ENCODE results near the gene SNTB2. TPM values are rescaled to one million over a fixed set of nuclear protein-coding genes. Genes with fewer than 3 reads are reported as not detected.

The SNTB2 gene
- total RNA-seq, 1 experiment from 2014 or later, result 50.6 TPM

DNA sequence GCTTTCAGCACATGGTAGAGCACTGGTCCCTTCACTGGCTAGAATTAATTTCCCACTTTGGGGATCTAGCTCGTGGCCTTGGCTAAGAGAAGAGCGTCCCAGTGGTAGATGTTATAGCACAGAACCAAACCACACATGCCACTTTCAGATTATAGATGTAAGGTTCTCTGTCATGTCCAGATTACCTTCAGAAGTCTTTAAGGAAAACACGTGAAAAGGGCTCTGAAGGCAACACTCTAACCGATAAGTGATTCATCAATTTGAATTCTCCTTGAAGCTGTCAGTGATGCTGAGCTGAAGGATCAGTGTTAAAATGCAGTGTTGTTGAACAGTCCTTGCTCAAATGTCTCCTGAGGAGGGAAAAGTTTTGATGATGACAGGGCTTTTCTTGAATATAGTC, 80.7 kb downstream of the SNTB2 start:
- intact Hi-C loops (cut with micrococcal nuclease; ENCODE audit: unreplicated experiment), result loop anchor here (2.0 kb wide), 1 partner anchor 15 kb away; no protein-coding TSS in a partner anchor
- H3K36me3 Mint-ChIP-seq (ENCODE audit: insufficient read depth, unreplicated experiment), result peaks cover 53% of the 10 kb centered on the region
- Histone ChIP-seq H3K36me3 (ENCODE audit: control insufficient read depth, insufficient read depth, low read length) (no peaks in the 10 kb centered on the region; the same call in 1 of the 2 replicates), H3K9me3 (no peaks in the 10 kb centered on the region), H3K4me1 (no peaks in the 10 kb centered on the region), H3K4me3 (ENCODE audit: low read depth, low read length) (no peak overlapping the region), H3K27me3 (replicated peaks; ENCODE audit: control insufficient read depth, insufficient read depth, low read length) (no peaks in the 10 kb centered on the region; the same call in 1 of the 2 replicates)
- no peak for DNase-seq
- no TSS peak for BruUV-seq (replicated peaks)
- H3K4me1 Mint-ChIP-seq (ENCODE audit: low read depth, unreplicated experiment), result no peaks in the 10 kb centered on the region
- TF ChIP-seq, protein P1, sequence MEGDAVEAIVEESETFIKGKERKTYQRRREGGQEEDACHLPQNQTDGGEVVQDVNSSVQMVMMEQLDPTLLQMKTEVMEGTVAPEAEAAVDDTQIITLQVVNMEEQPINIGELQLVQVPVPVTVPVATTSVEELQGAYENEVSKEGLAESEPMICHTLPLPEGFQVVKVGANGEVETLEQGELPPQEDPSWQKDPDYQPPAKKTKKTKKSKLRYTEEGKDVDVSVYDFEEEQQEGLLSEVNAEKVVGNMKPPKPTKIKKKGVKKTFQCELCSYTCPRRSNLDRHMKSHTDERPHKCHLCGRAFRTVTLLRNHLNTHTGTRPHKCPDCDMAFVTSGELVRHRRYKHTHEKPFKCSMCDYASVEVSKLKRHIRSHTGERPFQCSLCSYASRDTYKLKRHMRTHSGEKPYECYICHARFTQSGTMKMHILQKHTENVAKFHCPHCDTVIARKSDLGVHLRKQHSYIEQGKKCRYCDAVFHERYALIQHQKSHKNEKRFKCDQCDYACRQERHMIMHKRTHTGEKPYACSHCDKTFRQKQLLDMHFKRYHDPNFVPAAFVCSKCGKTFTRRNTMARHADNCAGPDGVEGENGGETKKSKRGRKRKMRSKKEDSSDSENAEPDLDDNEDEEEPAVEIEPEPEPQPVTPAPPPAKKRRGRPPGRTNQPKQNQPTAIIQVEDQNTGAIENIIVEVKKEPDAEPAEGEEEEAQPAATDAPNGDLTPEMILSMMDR (IDR thresholded peaks at IDR 0.05; ENCODE audit: insufficient read depth in 1 of 2, low read depth in 1 of 2, low read length in 1 of 2, severe bottlenecking in 1 of 2, unreplicated experiment in 1 of 2), result no peak
- ChIA-PET CTCF (no interaction called here), POLR2A (no interaction called here)
- no peak overlapping the region for H3K27ac Mint-ChIP-seq (ENCODE audit: unreplicated experiment)
- H3K9me3 Mint-ChIP-seq (ENCODE audit: unreplicated experiment), result peaks cover 10% of the 10 kb centered on the region
- H3K4me3 Mint-ChIP-seq (ENCODE audit: unreplicated experiment), result no peak overlapping the region
- H3K27me3 Mint-ChIP-seq (ENCODE audit: insufficient read depth, unreplicated experiment), result no peaks in the 10 kb centered on the region

DNA sequence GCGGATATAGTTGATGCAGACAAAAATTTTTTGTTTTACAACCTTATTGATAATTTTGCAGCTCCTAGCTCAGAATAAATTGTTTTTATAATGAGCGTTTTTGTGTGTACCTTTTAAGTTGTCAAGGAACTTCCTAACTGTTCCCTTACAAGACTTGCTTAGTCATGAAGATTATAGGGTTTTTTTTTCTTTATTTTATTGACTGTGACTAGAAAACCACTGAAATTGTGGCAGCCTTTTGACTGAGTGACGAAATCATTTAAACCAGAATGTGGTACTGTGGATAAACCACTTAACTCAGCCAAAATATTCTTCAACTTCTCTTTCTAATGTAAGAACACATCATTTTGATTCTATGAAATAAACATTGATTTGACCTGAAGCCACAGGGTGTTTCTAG, 83.4 kb downstream of the SNTB2 start:
- H3K4me3 ChIP-seq (ENCODE audit: low read depth, low read length), result no peak overlapping the region
- TF ChIP-seq, protein P1 (IDR thresholded peaks at IDR 0.05; ENCODE audit: insufficient read depth in 1 of 2, low read depth in 1 of 2, low read length in 1 of 2, severe bottlenecking in 1 of 2, unreplicated experiment in 1 of 2), result no peak
- no peak overlapping the region for H3K4me3 Mint-ChIP-seq (ENCODE audit: unreplicated experiment)
- no peak for DNase-seq
- no TSS peak for BruUV-seq (replicated peaks)
- H3K9me3 Mint-ChIP-seq (ENCODE audit: unreplicated experiment), result no peaks in the 10 kb centered on the region
- no peaks in the 10 kb centered on the region for H3K4me1 ChIP-seq
- H3K36me3 Mint-ChIP-seq (ENCODE audit: insufficient read depth, unreplicated experiment), result peaks cover 41% of the 10 kb centered on the region
- POLR2A ChIA-PET, result no interaction called here
- H3K27me3 Mint-ChIP-seq (ENCODE audit: insufficient read depth, unreplicated experiment), result no peaks in the 10 kb centered on the region
- no peaks in the 10 kb centered on the region for H3K4me1 Mint-ChIP-seq (ENCODE audit: low read depth, unreplicated experiment)
- no peak overlapping the region for H3K27ac Mint-ChIP-seq (ENCODE audit: unreplicated experiment)
- no peaks in the 10 kb centered on the region; the same call in 1 of the 2 replicates for H3K27me3 ChIP-seq (replicated peaks; ENCODE audit: control insufficient read depth, insufficient read depth, low read length)
- H3K9me3 ChIP-seq, result no peaks in the 10 kb centered on the region
- no peaks in the 10 kb centered on the region for H3K36me3 ChIP-seq (ENCODE audit: control insufficient read depth, insufficient read depth, low read length)
- CTCF ChIA-PET, result no interaction called here
- intact Hi-C loops (cut with micrococcal nuclease; ENCODE audit: unreplicated experiment), result no loop called here

DNA sequence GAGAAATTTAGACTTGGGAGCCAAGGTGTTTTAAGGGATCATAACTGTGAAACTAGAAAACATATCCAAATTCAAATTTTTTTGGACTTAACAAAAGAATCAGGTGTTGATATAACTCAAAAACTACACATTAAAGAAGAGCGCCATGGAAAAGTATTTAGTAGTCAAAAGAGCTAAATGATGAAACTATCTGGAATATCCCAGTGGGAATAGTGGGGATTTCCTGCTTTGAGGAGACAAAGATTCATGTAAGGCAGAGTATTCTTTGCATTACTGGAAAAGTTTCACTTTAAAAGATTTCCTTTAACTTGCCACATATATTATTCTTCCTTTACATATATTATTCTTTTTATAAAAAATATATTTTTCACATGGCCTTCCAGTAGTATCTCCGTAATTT, 83.9 kb downstream of the SNTB2 start:
- no peaks in the 10 kb centered on the region; the same call in 1 of the 2 replicates for H3K27me3 ChIP-seq (replicated peaks; ENCODE audit: control insufficient read depth, insufficient read depth, low read length)
- CTCF ChIA-PET, result no interaction called here
- Mint-ChIP-seq H3K4me1 (ENCODE audit: low read depth, unreplicated experiment) (no peaks in the 10 kb centered on the region), H3K36me3 (ENCODE audit: insufficient read depth, unreplicated experiment) (peaks cover 45% of the 10 kb centered on the region), H3K9me3 (ENCODE audit: unreplicated experiment) (no peaks in the 10 kb centered on the region), H3K27ac (ENCODE audit: unreplicated experiment) (no peak overlapping the region), H3K27me3 (ENCODE audit: insufficient read depth, unreplicated experiment) (no peaks in the 10 kb centered on the region), H3K4me3 (ENCODE audit: unreplicated experiment) (no peak overlapping the region)
- no peaks in the 10 kb centered on the region for H3K4me1 ChIP-seq
- POLR2A ChIA-PET, result interaction anchor here (0.5 kb wide), 1 partner anchor 14 kb away, joined by 3 read pairs; no protein-coding TSS in a partner anchor
- DNase-seq, result no peak
- no TSS peak for BruUV-seq (replicated peaks)
- intact Hi-C loops (cut with micrococcal nuclease; ENCODE audit: unreplicated experiment), result no loop called here
- H3K36me3 ChIP-seq (ENCODE audit: control insufficient read depth, insufficient read depth, low read length), result no peaks in the 10 kb centered on the region
- no peak overlapping the region for H3K4me3 ChIP-seq (ENCODE audit: low read depth, low read length)
- H3K9me3 ChIP-seq, result no peaks in the 10 kb centered on the region
- TF ChIP-seq, protein P1 (IDR thresholded peaks at IDR 0.05; ENCODE audit: insufficient read depth in 1 of 2, low read depth in 1 of 2, low read length in 1 of 2, severe bottlenecking in 1 of 2, unreplicated experiment in 1 of 2), result no peak
